ENCODE results near the gene SLC6A1. TPM values are rescaled to one million over a fixed set of nuclear protein-coding genes. Genes with fewer than 3 reads are reported as not detected.

SLC6A1 gene
- total RNA-seq, 1 experiment from 2014 or later: not detected

DNA sequence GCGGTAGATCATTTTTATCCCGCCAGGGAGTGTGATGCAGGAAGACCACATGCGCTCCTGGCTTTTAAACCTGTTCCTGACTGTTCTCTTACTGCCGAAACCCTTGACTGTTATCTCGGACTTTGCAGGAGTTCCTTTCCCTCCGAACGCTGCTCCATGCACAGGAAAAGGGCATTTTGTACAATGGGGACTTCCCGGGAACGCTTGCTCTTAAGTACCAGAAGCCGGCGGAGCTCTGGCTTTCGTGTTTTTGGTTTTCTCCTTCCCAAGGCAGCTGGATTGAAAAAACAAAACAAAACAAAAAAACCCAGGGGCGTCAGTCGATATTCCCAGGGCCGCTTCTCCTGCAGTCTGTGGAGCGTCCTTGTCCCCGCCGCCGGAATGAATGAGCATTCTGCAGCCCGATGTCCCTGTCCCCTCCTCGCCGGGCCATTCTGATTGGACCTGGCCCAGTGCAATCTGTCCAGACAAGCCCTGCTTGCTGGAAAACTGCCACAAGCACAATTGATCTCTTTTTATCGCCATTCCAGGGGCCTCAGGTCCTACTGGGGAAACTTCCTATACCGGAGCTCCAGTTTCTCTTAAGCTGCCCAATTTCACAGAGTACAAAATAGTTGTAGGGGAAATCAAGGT lies 44.8 kb downstream of the SLC6A1 start:
- H3K27me3 ChIP-seq (ENCODE audit: insufficient read depth, low read length): peaks cover 40% of the 10 kb centered on the region
- CTCF ChIA-PET: no interaction called here

DNA sequence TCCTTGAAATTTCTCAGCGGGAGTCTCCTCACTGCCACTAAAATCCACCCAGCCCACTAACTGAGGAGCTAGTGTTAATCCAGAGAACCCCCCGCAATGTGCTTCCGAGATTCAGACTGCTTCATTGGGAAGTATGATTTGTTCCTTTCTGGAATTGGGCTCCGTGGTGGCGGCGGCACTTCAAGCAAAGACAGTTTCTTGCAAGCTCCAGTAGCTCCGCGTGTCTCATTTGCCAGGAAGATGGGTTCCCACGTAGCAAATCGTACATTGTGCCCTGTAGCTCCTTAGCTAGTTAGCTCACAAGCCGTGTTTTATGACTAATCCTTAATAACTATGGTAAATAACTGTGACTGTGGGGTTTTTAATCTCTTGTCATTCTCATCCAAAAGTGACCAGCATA lies 45.4 kb downstream of the SLC6A1 start:
- POLR2A ChIA-PET: no interaction called here
- DNase-seq (ENCODE audit: low read depth, low spot score): no peak
- H3K27me3 ChIP-seq (ENCODE audit: insufficient read depth, low read length): peaks cover 40% of the 10 kb centered on the region

More for the DNA sequence above, 44.8 kb downstream of the SLC6A1 start:
- BruUV-seq (replicated peaks): no TSS peak
- POLR2A ChIA-PET: no interaction called here
- DNase-seq (ENCODE audit: low read depth, low spot score): no peak
- RAD21 ChIA-PET (ENCODE audit: low non-redundant PET in 1 of 2, low total read pairs in 2 of 2, uncharacterized antibody in 2 of 2, unreplicated experiment in 2 of 2): no interaction called here
- no peaks in the 10 kb centered on the region for H3K9me2 ChIP-seq (ENCODE audit: insufficient read depth)
- H3K4me3 ChIP-seq (replicated peaks in 1 of 2; ENCODE audit: low read depth in 1 of 2, low read length in 2 of 2): no peak overlapping the region
- H2AFZ ChIP-seq (ENCODE audit: low read depth, low read length, poor library complexity, severe bottlenecking): no peak overlapping the region
- no peak for ATAC-seq
- intact Hi-C loops (cut with micrococcal nuclease): no loop called here
- no peaks in the 10 kb centered on the region for H4K20me1 ChIP-seq (ENCODE audit: insufficient read depth)
- H3K4me2 ChIP-seq (ENCODE audit: low read length): no peak overlapping the region
- no peaks in the 10 kb centered on the region for H3K9me3 ChIP-seq (ENCODE audit: control insufficient read depth in 1 of 2, insufficient read depth in 1 of 2, low read depth in 1 of 2, low read length in 2 of 2)
- H3K27ac ChIP-seq (ENCODE audit: low read depth, low read length): no peak overlapping the region
- H3K36me3 ChIP-seq (ENCODE audit: control insufficient read depth in 1 of 2, insufficient read depth in 2 of 2, low read length in 2 of 2): no peaks in the 10 kb centered on the region
- no peak overlapping the region for H3K9ac ChIP-seq (ENCODE audit: low read length)
- no peaks in the 10 kb centered on the region for H3K4me1 ChIP-seq (ENCODE audit: control insufficient read depth in 1 of 2, insufficient read depth in 2 of 2, low read length in 2 of 2)
- TF ChIP-seq EZH2phosphoT487 (IDR thresholded peaks at IDR 0.05; ENCODE audit: borderline replicate concordance): no peak
- no peak for TF ChIP-seq POLR2AphosphoS5 (IDR thresholded peaks at IDR 0.05; ENCODE audit: low read depth, low read length)
- TF ChIP-seq, protein P1, sequence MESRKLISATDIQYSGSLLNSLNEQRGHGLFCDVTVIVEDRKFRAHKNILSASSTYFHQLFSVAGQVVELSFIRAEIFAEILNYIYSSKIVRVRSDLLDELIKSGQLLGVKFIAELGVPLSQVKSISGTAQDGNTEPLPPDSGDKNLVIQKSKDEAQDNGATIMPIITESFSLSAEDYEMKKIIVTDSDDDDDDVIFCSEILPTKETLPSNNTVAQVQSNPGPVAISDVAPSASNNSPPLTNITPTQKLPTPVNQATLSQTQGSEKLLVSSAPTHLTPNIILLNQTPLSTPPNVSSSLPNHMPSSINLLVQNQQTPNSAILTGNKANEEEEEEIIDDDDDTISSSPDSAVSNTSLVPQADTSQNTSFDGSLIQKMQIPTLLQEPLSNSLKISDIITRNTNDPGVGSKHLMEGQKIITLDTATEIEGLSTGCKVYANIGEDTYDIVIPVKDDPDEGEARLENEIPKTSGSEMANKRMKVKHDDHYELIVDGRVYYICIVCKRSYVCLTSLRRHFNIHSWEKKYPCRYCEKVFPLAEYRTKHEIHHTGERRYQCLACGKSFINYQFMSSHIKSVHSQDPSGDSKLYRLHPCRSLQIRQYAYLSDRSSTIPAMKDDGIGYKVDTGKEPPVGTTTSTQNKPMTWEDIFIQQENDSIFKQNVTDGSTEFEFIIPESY (IDR thresholded peaks at IDR 0.05; ENCODE audit: extremely low read depth, insufficient replicate concordance, low read length): no peak
- TF ChIP-seq SIN3A (IDR thresholded peaks at IDR 0.05; ENCODE audit: low read depth): no peak
- no peak for TF ChIP-seq CEBPB (IDR thresholded peaks at IDR 0.05; ENCODE audit: low read depth)
- TF ChIP-seq RAD21 (IDR thresholded peaks at IDR 0.05; ENCODE audit: low read depth): no peak
- no peaks in the 10 kb centered on the region for H3K79me2 ChIP-seq (ENCODE audit: insufficient read depth, low read length)

More for the DNA sequence above, 45.4 kb downstream of the SLC6A1 start:
- CTCF ChIA-PET: no interaction called here
- Histone ChIP-seq H3K36me3 (ENCODE audit: control insufficient read depth in 1 of 2, insufficient read depth in 2 of 2, low read length in 2 of 2) (no peaks in the 10 kb centered on the region), H3K4me1 (ENCODE audit: control insufficient read depth in 1 of 2, insufficient read depth in 2 of 2, low read length in 2 of 2) (no peaks in the 10 kb centered on the region), H2AFZ (ENCODE audit: low read depth, low read length, poor library complexity, severe bottlenecking) (no peak overlapping the region), H3K4me2 (ENCODE audit: low read length) (no peak overlapping the region), H3K9ac (ENCODE audit: low read length) (no peak overlapping the region), H3K9me2 (ENCODE audit: insufficient read depth) (no peaks in the 10 kb centered on the region), H3K79me2 (ENCODE audit: insufficient read depth, low read length) (no peaks in the 10 kb centered on the region), H3K27ac (ENCODE audit: low read depth, low read length) (no peak overlapping the region), H3K9me3 (ENCODE audit: control insufficient read depth in 1 of 2, insufficient read depth in 1 of 2, low read depth in 1 of 2, low read length in 2 of 2) (no peaks in the 10 kb centered on the region), H4K20me1 (ENCODE audit: insufficient read depth) (no peaks in the 10 kb centered on the region), H3K4me3 (replicated peaks in 1 of 2; ENCODE audit: low read depth in 1 of 2, low read length in 2 of 2) (no peak overlapping the region)
- ATAC-seq: no peak
- RAD21 ChIA-PET (ENCODE audit: low non-redundant PET in 1 of 2, low total read pairs in 2 of 2, uncharacterized antibody in 2 of 2, unreplicated experiment in 2 of 2): no interaction called here
- intact Hi-C loops (cut with micrococcal nuclease): no loop called here
- BruUV-seq (replicated peaks): no TSS peak
- TF ChIP-seq EGR1 (IDR thresholded peaks at IDR 0.05; ENCODE audit: low read depth) (no peak), CBX3 (IDR thresholded peaks at IDR 0.05; ENCODE audit: low read depth) (no peak), RAD21 (IDR thresholded peaks at IDR 0.05; ENCODE audit: low read depth) (no peak), ZNF274 (IDR thresholded peaks at IDR 0.05; ENCODE audit: low read depth, low read length) (no peak), FOSL1 (IDR thresholded peaks at IDR 0.05; ENCODE audit: low read depth) (no peak), SP1 (IDR thresholded peaks at IDR 0.05; ENCODE audit: low read depth) (no peak), CEBPB (IDR thresholded peaks at IDR 0.05; ENCODE audit: low read depth) (no peak), POLR2AphosphoS5 (IDR thresholded peaks at IDR 0.05; ENCODE audit: low read depth, low read length) (no peak), JUND (IDR thresholded peaks at IDR 0.05) (no peak), EZH2phosphoT487 (IDR thresholded peaks at IDR 0.05; ENCODE audit: borderline replicate concordance) (no peak)

Data from HCT116 (cell line).